Tibial nerve (tissue), 4 donors: ENCODE results near the gene LRRTM3.

ENCODE experiments used
- CTCF ChIP-seq, 5 experiments: fragments of 200-600 bp in 3 of 5; fragments of 450-650 bp in 2 of 5; sonication (generic) in 3 of 5; IDR thresholded peaks; one replicate each; pipeline ENCODE4 v1.5.1; 2016 to 2019; ENCODE audit warnings: antibody characterized with exemption in 5 of 5, mild to moderate bottlenecking in 3 of 5, moderate library complexity in 2 of 5
- EP300 ChIP-seq, 2 donors: sonication (generic); formaldehyde crosslinking; IDR thresholded peaks; one replicate each; pipeline ENCODE4 v1.6.1; 2017; ENCODE audit warnings: antibody characterized with exemption in 2 of 2, mild to moderate bottlenecking in 1 of 2
- POLR2A ChIP-seq, 2 donors: fragments of 450-650 bp; IDR thresholded peaks; one replicate each; pipeline ENCODE4 v1.6.1; 2017; ENCODE audit warnings: antibody characterized with exemption in 2 of 2, mild to moderate bottlenecking in 2 of 2, moderate library complexity in 2 of 2

GRCh38 chr10:66980246-66980815, 54.5 kb downstream of the LRRTM3 start:
- TF ChIP-seq CTCF (IDR thresholded peaks at IDR 0.05) (no peak), EP300 (IDR thresholded peaks at IDR 0.05) (no peak), POLR2A (IDR thresholded peaks at IDR 0.05) (no peak)
